Chondrocyte (in vitro differentiated cells): ENCODE data around the gene AJAP1. TPM values are rescaled to one million over a fixed set of nuclear protein-coding genes. Genes with fewer than 3 reads are reported as not detected.
A peak's percentile ranks its signal among the peaks of the same experiment; 100 is the strongest.

Experiments
- DNase-seq: peaks from one replicate; pipeline ENCODE4 v3.0.0; 2021; ENCODE audit warnings: mixed read lengths, low spot score
- H3K27ac Mint-ChIP-seq: one replicate; pipeline ENCODE4 v1.8.0; 2021; ENCODE audit warnings: mild to moderate bottlenecking, moderate library complexity, mixed read lengths; ENCODE audit not compliant: unreplicated experiment
- H3K27me3 Mint-ChIP-seq: 2 replicates; pipeline ENCODE4 v1.8.0; 2021; ENCODE audit warnings: low read depth, mixed read lengths
- H3K36me3 Mint-ChIP-seq: 2 replicates; pipeline ENCODE4 v1.8.0; 2021; ENCODE audit warnings: low read depth, mixed read lengths
- H3K4me1 Mint-ChIP-seq: 2 replicates; pipeline ENCODE4 v1.8.0; 2021; ENCODE audit warnings: low read depth, mild to moderate bottlenecking, mixed read lengths
- H3K4me3 Mint-ChIP-seq: one replicate; pipeline ENCODE4 v1.8.0; 2021; ENCODE audit warnings: mild to moderate bottlenecking, moderate library complexity, mixed read lengths; ENCODE audit not compliant: unreplicated experiment
- H3K9me3 Mint-ChIP-seq: 2 replicates; pipeline ENCODE4 v1.8.0; 2021; ENCODE audit warnings: low read depth, mixed read lengths
- total RNA-seq: library from RNA; stranded (reverse); gene quantifications from 3 replicates; pipeline ENCODE4 v1.2.1, GENCODE V29; 2021
- TF ChIP-seq, protein P1 (sequence below): fragments of 200-600 bp; sonication (generic); IDR thresholded peaks from 2 replicates; pipeline ENCODE4 v1.5.0; 2021; ENCODE audit warnings: antibody characterized with exemption, mild to moderate bottlenecking, moderate library complexity

The AJAP1 gene
- total RNA-seq, 1 donor from 2014 or later = not detected

DNA sequence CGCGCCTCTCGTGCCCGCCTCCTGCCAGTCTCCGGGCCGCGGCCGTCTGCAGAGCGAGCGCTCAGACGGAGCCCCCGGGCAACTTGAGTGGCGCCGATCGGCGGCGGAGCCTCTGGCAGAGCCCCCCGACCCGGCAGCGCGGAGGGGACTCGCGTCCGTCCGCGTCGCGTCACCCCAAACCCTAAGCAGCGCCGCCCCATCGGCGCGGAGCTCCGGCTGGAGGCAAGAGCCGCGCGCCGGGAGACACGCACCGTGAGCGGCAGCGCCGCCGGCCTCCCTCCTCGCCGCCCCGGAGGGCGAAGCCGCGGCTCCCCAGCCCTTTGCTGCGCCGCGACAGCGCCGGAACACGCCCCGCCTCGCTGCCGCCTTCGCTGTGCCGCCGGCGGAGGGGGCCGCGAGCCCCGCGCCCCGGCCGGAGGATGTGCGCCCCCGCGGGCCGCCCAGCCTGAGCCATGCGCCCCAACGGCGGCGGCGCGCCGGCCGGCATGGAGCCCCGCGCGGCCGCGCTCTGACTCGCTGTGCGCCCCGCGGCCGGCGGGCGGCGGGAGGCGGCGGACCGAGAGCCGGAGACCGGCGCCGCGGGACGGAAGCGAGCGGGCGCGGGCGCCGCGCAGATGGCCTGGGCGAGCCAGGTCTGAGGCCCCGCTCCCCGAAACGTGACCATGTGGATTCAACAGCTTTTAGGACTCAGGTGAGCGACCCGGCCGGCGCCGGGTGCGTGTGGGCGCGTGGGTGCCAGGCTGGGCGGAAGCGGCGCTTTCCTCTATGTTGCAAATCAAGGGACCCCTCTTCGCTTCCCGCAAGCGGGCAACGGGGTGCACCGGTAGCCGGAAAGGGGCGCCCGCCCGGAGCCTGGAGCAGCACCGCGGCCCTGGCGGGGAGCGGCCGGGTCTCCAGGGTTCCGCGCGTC is 610 bp downstream of the AJAP1 start:
- no peak for DNase-seq
- no peaks in the 10 kb centered on the region for H3K9me3 Mint-ChIP-seq
- no peak overlapping the region for H3K4me3 Mint-ChIP-seq
- no peak overlapping the region for H3K27ac Mint-ChIP-seq
- peaks cover 5% of the 10 kb centered on the region for H3K4me1 Mint-ChIP-seq
- no peaks in the 10 kb centered on the region for H3K36me3 Mint-ChIP-seq
- peaks cover 42% of the 10 kb centered on the region for H3K27me3 Mint-ChIP-seq
- TF ChIP-seq, protein P1, sequence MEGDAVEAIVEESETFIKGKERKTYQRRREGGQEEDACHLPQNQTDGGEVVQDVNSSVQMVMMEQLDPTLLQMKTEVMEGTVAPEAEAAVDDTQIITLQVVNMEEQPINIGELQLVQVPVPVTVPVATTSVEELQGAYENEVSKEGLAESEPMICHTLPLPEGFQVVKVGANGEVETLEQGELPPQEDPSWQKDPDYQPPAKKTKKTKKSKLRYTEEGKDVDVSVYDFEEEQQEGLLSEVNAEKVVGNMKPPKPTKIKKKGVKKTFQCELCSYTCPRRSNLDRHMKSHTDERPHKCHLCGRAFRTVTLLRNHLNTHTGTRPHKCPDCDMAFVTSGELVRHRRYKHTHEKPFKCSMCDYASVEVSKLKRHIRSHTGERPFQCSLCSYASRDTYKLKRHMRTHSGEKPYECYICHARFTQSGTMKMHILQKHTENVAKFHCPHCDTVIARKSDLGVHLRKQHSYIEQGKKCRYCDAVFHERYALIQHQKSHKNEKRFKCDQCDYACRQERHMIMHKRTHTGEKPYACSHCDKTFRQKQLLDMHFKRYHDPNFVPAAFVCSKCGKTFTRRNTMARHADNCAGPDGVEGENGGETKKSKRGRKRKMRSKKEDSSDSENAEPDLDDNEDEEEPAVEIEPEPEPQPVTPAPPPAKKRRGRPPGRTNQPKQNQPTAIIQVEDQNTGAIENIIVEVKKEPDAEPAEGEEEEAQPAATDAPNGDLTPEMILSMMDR = no peak

DNA sequence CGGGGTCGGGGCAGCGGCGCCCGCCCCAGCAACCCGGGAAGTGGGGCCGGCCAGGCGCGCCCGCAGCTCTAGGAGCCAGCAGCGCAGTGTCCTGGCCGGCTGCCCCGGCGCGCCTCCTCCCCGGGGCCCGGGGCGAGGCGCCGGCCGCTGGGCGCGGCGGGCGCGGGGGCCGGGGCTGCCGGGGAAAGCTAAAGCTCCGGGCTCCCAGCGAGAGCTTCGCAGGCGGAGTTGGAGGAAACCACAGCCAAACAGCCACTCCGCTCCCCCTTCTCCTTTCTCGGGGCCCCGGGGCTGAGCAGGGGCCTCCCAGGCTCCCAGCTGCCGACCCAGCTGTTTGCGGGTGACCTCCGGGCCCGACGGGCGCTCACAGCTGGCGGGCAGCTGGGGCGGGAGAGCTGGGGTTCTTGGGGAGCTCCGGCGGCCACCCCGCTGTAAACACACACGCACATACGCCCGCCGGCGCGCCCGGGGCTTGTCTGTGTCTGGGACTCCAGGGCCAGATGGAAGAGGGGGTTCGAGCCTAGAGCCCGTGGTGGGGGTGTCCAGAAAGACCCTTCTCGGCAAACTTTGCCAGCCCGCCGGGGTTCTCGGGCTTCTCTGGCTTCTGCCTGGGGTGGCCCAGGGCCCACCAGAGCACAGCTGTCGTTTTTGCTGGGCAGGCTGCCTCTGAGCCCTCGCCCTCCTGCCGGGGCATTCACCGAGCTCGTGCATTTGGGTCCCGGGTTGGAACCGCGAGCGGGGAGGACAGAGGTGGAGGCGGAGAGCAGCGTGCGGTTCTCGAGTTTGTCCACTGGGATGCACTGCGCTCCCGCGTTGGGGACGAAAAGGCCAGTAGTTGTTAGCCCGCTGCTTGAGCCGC is 1.5 kb downstream of the AJAP1 start:
- TF ChIP-seq, protein P1 = peak; percentile 82
- H3K9me3 Mint-ChIP-seq = no peaks in the 10 kb centered on the region
- H3K27ac Mint-ChIP-seq = no peak overlapping the region
- peaks cover 5% of the 10 kb centered on the region for H3K4me1 Mint-ChIP-seq
- peaks cover 47% of the 10 kb centered on the region for H3K27me3 Mint-ChIP-seq
- no peak overlapping the region for H3K4me3 Mint-ChIP-seq
- no peaks in the 10 kb centered on the region for H3K36me3 Mint-ChIP-seq
- DNase-seq = no peak

DNA sequence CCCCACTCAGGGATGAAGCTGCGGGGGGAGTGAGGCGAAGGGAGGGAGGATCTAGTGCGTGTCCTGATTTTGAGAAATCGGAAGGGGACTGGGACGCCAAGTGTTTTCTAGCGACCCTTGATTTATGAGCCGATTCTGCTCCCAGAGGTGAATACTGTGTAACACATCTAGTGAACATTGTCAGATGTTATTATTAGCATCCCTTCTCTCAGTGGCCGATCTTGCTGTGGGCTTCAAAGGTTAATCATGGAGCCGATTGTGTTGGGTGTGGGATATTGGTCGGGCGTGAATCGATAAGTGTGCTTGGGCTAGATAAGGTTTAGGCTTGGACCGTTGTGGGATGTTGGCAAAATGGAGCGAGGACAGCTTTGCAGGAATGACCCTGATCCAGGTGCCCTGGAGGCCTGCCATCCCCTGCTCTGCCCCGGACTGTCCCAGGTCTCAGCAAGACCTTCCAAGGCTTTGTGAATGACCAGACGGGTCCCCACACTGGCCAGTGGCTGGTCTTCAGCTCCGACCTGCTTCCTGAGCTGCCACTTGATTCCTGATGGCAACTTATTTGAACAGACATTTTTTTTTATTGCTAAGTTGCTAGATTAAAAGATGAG is 2.2 kb downstream of the AJAP1 start:
- DNase-seq = no peak
- H3K36me3 Mint-ChIP-seq = no peaks in the 10 kb centered on the region
- no peaks in the 10 kb centered on the region for H3K9me3 Mint-ChIP-seq
- H3K4me1 Mint-ChIP-seq = peaks cover 5% of the 10 kb centered on the region
- TF ChIP-seq, protein P1 = peak; percentile 1
- peaks cover 45% of the 10 kb centered on the region for H3K27me3 Mint-ChIP-seq
- H3K27ac Mint-ChIP-seq = no peak overlapping the region
- no peak overlapping the region for H3K4me3 Mint-ChIP-seq

DNA sequence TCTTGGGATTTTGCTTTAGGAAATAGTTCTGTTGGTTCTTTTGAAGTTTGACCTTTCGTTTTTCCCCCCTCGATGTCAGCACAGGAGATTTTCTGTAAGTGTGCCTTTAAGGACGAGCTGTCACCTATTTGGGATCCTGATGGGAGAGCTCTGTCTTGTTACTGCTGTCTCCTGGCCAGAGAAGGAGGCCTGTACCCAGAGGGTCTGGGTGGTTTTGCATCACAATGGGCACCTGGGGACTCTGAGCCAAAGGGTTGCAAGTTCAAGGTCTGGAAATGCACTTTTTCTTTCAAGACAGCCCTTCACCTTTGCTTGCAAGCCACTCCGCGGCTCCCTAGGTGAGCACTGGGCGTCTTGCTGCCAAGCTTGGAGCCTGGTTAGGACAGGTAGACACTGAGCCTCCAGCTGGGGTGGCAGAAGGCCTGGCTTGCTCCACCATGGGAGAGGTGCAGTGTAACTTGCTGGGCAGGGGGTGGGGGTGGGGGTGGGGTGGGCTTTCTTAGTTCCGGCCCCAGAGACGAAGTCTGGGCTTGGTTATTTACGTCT is 2.9 kb downstream of the AJAP1 start:
- no peaks in the 10 kb centered on the region for H3K9me3 Mint-ChIP-seq
- TF ChIP-seq, protein P1 = no peak
- no peak overlapping the region for H3K27ac Mint-ChIP-seq
- DNase-seq = no peak
- H3K27me3 Mint-ChIP-seq = peaks cover 45% of the 10 kb centered on the region
- no peak overlapping the region for H3K4me3 Mint-ChIP-seq
- peaks cover 5% of the 10 kb centered on the region for H3K4me1 Mint-ChIP-seq
- H3K36me3 Mint-ChIP-seq = no peaks in the 10 kb centered on the region
